SK-N-MC (cell line): ENCODE measurements around the gene AKAP6.

ENCODE experiments used
- EZH2 ChIP-seq: fragments of 200-600 bp; sonication (generic); IDR thresholded peaks from one replicate; pipeline ENCODE4 v1.6.1; 2017; ENCODE audit warnings: antibody characterized with exemption
- POLR2AphosphoS5 ChIP-seq: IDR thresholded peaks from 2 replicates; pipeline ENCODE4 v1.6.1; 2012; ENCODE audit warnings: mild to moderate bottlenecking, low read depth, low read length, borderline replicate concordance

GRCh38 chr14:32311294-32312009 lies 17.6 kb upstream of the AKAP6 start:
- no peak for TF ChIP-seq POLR2AphosphoS5
- TF ChIP-seq EZH2 = no peak
